WERI-Rb-1 (cell line): ENCODE data around the gene ATG14.
A peak's percentile ranks its signal among the peaks of the same experiment; 100 is the strongest.

Experiments
- DNase-seq: peaks from one replicate; pipeline ENCODE4 v3.0.0-alpha.2; 2020
- H3K27ac ChIP-seq: fragments of 250-450 bp; sonication (Bioruptor Pico); 2 replicates; pipeline ENCODE4 v1.5.1; 2020; ENCODE audit warnings: mild to moderate bottlenecking, moderate library complexity
- H3K27me3 ChIP-seq: fragments of 250-450 bp; sonication (Bioruptor Pico); 2 replicates; pipeline ENCODE4 v1.5.1; 2021; ENCODE audit warnings: mild to moderate bottlenecking, low read depth, moderate library complexity; ENCODE audit not compliant: insufficient read depth, severe bottlenecking
- H3K36me3 ChIP-seq: fragments of 250-450 bp; sonication (Bioruptor Pico); 2 replicates; pipeline ENCODE4 v1.5.1; 2020; ENCODE audit warnings: mild to moderate bottlenecking, moderate library complexity
- H3K4me3 ChIP-seq: 2 replicates; pipeline ENCODE4 v1.5.1; 2011; ENCODE audit warnings: low read depth, mild to moderate bottlenecking, control low read depth, low read length
- H3K9me3 ChIP-seq: fragments of 250-450 bp; sonication (Bioruptor Pico); 2 replicates; pipeline ENCODE4 v1.5.1; 2021; ENCODE audit warnings: mild to moderate bottlenecking, moderate library complexity; ENCODE audit not compliant: severe bottlenecking
- CTCF ChIP-seq: IDR thresholded peaks from 2 replicates; pipeline ENCODE4 v1.5.1; 2011; ENCODE audit warnings: low read depth, mild to moderate bottlenecking, control low read depth, inconsistent platforms, low read length

The ATG14 gene

GRCh38 chr14:55410876-55411275 is 754 bp downstream of the ATG14 start:
- Histone ChIP-seq H3K36me3 (no peaks in the 10 kb centered on the region; the same call in none of the 2 replicates), H3K27me3 (no peaks in the 10 kb centered on the region), H3K4me3 (peak overlapping the region; percentile 94), H3K27ac (peak overlapping the region; percentile 76; the same call in 1 of the 2 replicates), H3K9me3 (no peaks in the 10 kb centered on the region)
- no peak for DNase-seq
- no peak for TF ChIP-seq CTCF

DNA sequence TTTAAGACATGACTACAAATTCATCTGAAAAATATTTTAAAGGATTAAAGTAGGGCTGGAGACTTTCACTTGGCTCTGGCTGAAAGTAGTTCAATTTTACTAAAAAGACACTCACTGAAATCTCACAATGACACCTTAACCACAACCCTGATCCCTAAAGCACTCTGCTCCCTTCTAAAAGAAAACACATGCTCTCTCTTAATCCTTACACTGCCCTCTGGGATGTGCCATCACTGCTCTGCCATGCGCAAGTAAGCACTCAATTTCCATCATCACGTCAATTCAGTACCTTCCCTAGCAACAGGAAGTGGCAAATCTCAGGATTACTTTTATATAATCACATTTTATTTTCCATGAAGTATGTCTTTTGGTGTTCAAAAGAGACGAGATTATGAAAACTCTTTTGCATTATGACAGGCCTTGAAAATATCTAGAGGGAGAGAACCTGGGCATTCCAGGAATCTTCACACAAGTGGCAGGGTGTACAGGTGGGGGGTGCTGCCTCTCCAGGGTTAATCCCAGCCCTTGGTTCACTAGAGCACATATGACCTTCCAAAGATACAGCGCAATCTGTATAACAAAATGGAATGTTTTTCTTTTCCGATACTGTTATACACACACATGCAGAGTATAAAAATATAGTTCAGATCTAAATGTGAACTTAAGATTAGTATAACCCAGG is 7.3 kb downstream of the ATG14 start:
- Histone ChIP-seq H3K27me3 (no peaks in the 10 kb centered on the region), H3K27ac (no peak overlapping the region), H3K4me3 (no peak overlapping the region), H3K9me3 (no peaks in the 10 kb centered on the region), H3K36me3 (no peaks in the 10 kb centered on the region)
- no peak for TF ChIP-seq CTCF
- DNase-seq: no peak

GRCh38 chr14:55401751-55402150 is 9.9 kb downstream of the ATG14 start:
- TF ChIP-seq CTCF: no peak
- no peak overlapping the region for H3K4me3 ChIP-seq

DNA sequence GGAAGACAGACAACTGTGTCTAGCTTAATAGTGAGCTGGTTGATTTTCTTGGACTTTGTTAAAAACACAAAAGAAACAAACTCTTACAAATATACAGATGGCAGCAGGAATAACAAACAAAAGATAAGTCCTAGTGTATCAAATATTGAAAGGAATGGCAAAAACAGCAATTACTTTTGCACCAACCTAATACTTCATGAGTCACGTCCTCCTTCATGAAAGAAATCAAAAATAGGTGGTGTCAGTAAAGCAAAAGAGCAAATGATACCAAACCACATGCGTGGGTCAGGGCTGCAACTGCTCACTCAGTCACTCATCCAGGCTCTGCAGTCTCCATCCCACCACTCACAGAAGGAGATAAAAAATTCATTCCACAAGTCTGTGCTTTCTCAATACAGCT is 11.8 kb downstream of the ATG14 start:
- H3K9me3 ChIP-seq: no peaks in the 10 kb centered on the region
- no peak for TF ChIP-seq CTCF
- H3K4me3 ChIP-seq: no peak overlapping the region
- no peak overlapping the region for H3K27ac ChIP-seq
- DNase-seq: no peak
- H3K36me3 ChIP-seq: no peaks in the 10 kb centered on the region; the same call in 1 of the 2 replicates
- no peaks in the 10 kb centered on the region for H3K27me3 ChIP-seq

More at GRCh38 chr14:55401751-55402150, 9.9 kb downstream of the ATG14 start:
- no peak for DNase-seq
- Histone ChIP-seq H3K27ac (no peak overlapping the region), H3K9me3 (no peaks in the 10 kb centered on the region), H3K36me3 (no peaks in the 10 kb centered on the region), H3K27me3 (no peaks in the 10 kb centered on the region)

DNA sequence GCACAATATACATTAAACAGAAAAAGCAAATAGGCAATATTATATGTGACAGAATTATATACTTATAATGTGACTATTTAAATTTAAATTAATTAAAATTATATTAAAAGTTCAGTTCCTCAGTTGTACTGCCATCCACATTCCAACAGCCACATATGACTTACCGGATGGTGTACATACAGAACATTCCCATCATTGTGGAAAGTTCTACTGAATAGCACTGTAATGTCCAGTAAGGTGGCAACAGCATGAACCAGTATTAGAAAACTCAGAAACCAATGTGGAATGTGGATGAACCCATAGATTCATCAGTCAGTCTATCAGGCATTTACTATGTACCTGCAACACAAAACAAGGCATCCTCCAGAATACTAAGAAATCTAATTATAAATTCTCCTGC is 12.4 kb downstream of the ATG14 start:
- no peak overlapping the region for H3K4me3 ChIP-seq
- H3K9me3 ChIP-seq: no peaks in the 10 kb centered on the region
- no peaks in the 10 kb centered on the region for H3K27me3 ChIP-seq
- no peak for DNase-seq
- H3K27ac ChIP-seq: no peak overlapping the region
- peaks cover 3% of the 10 kb centered on the region; the same call in 1 of the 2 replicates for H3K36me3 ChIP-seq
- no peak for TF ChIP-seq CTCF

- Histone ChIP-seq H3K27me3 (no peaks in the 10 kb centered on the region), H3K36me3 (peaks cover 4% of the 10 kb centered on the region; the same call in 1 of the 2 replicates), H3K27ac (no peak overlapping the region), H3K9me3 (no peaks in the 10 kb centered on the region), H3K4me3 (no peak overlapping the region)
- no peak for DNase-seq
- no peak for TF ChIP-seq CTCF
These were observed 13.0 kb downstream of the ATG14 start for GRCh38 chr14:55398679-55399078.
